Measurements from ENCODE around the gene SVIL. TPM values are rescaled to one million over a fixed set of nuclear protein-coding genes. Genes with fewer than 3 reads are reported as not detected.
A peak's percentile ranks its signal among the peaks of the same experiment; 100 is the strongest.
"Not testable (repeated sequence)": the region's sequence is repeated elsewhere in the genome, so short reads cannot be mapped to it uniquely, and the experiment has no call there.

SVIL gene
- total RNA-seq, 2 experiments from 2014 or later, result 12.5 to 17.0 TPM

GRCh38 chr10:29488471-29488870, 146.3 kb downstream of the SVIL start:
- CTCF ChIA-PET, result interaction anchor here (0.6 to 2.7 kb wide), 2 partner anchors 25 to 516 kb away, joined by 4 to 6 read pairs; no protein-coding TSS in a partner anchor
- Mint-ChIP-seq H3K36me3 (ENCODE audit: low read depth) (peaks cover 50% of the 10 kb centered on the region), H3K4me1 (peaks cover 43% of the 10 kb centered on the region), H3K27ac (peak overlapping the region; percentile 25)
- POLR2A ChIA-PET; H3K27me3 Mint-ChIP-seq; H3K4me3 Mint-ChIP-seq; H3K9me3 Mint-ChIP-seq (ENCODE audit: low read depth); intact Hi-C loops (cut with DNase I, micrococcal nuclease); DNase-seq: not testable (repeated sequence)
- peak; percentile 74 for ATAC-seq

GRCh38 chr10:29487884-29488266, 146.9 kb downstream of the SVIL start:
- DNase-seq; intact Hi-C loops (cut with DNase I, micrococcal nuclease); H3K27me3 Mint-ChIP-seq; POLR2A ChIA-PET; H3K4me3 Mint-ChIP-seq; ATAC-seq; H3K9me3 Mint-ChIP-seq (ENCODE audit: low read depth): not testable (repeated sequence)
- peaks cover 48% of the 10 kb centered on the region for H3K36me3 Mint-ChIP-seq (ENCODE audit: low read depth)
- peak overlapping the region; percentile 25 for H3K27ac Mint-ChIP-seq
- CTCF ChIA-PET, result interaction anchor here (0.6 to 2.7 kb wide), 3 partner anchors 9 to 517 kb away, joined by 4 to 10 read pairs (median 6); no protein-coding TSS in a partner anchor
- peaks cover 48% of the 10 kb centered on the region for H3K4me1 Mint-ChIP-seq

- H3K36me3 Mint-ChIP-seq (ENCODE audit: low read depth), result peaks cover 44% of the 10 kb centered on the region
- intact Hi-C loops (cut with DNase I, micrococcal nuclease); DNase-seq; POLR2A ChIA-PET; H3K4me3 Mint-ChIP-seq; H3K27me3 Mint-ChIP-seq; ATAC-seq; H3K9me3 Mint-ChIP-seq (ENCODE audit: low read depth): not testable (repeated sequence)
- peak overlapping the region; percentile 77 for H3K27ac Mint-ChIP-seq
- CTCF ChIA-PET, result interaction anchor here (2.1 to 2.7 kb wide), 2 partner anchors 10 to 27 kb away, joined by 6 to 10 read pairs; no protein-coding TSS in a partner anchor
- peaks cover 54% of the 10 kb centered on the region for H3K4me1 Mint-ChIP-seq
Observed at GRCh38 chr10:29487032-29487883, 147.5 kb downstream of the SVIL start.

DNA sequence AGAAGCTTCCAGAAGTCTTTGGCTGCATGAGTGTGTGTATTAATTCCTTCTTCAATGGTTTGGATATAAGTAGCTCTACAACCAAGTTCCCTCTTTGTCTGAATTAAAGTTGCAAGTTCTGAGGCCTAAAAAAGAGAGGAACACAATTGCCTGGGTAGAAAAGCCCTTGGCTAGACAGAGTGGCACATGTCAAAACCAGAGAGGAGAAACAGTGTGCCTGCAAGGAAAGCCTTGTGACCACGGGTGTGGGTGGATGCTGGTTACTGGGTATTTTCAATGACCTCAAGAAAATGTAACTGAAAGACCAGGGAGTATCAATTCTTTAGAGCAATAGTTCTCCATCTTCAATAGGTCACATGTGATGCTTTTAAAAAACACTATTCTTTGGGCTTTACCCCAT, 148.3 kb downstream of the SVIL start:
- ChIA-PET POLR2A (no interaction called here), CTCF (interaction anchor here (0.7 to 2.7 kb wide), 4 partner anchors 10 to 702 kb away, joined by 3 to 10 read pairs (median 5); no protein-coding TSS in a partner anchor)
- intact Hi-C loops (cut with DNase I, micrococcal nuclease), result no loop called here
- Mint-ChIP-seq H3K9me3 (ENCODE audit: low read depth) (no peaks in the 10 kb centered on the region), H3K27me3 (no peaks in the 10 kb centered on the region), H3K4me1 (peaks cover 54% of the 10 kb centered on the region), H3K4me3 (no peak overlapping the region), H3K36me3 (ENCODE audit: low read depth) (peaks cover 44% of the 10 kb centered on the region), H3K27ac (peak overlapping the region; percentile 77)
- ATAC-seq (no peak), DNase-seq (peak; percentile 62)

- intact Hi-C loops (cut with DNase I, micrococcal nuclease); CTCF ChIA-PET; ATAC-seq; H3K9me3 Mint-ChIP-seq (ENCODE audit: low read depth); H3K27ac Mint-ChIP-seq; POLR2A ChIA-PET; H3K4me3 Mint-ChIP-seq; H3K27me3 Mint-ChIP-seq; DNase-seq: not testable (repeated sequence)
- Mint-ChIP-seq H3K4me1 (peaks cover 54% of the 10 kb centered on the region), H3K36me3 (ENCODE audit: low read depth) (peaks cover 38% of the 10 kb centered on the region)
Observed at GRCh38 chr10:29484677-29485076, 150.1 kb downstream of the SVIL start.

GRCh38 chr10:29482591-29483431, 152.0 kb downstream of the SVIL start:
- peak overlapping the region; percentile 44 for H3K27ac Mint-ChIP-seq
- intact Hi-C loops (cut with DNase I, micrococcal nuclease), result no loop called here
- peaks cover 23% of the 10 kb centered on the region for H3K36me3 Mint-ChIP-seq (ENCODE audit: low read depth)
- no peaks in the 10 kb centered on the region for H3K9me3 Mint-ChIP-seq (ENCODE audit: low read depth)
- H3K27me3 Mint-ChIP-seq, result no peaks in the 10 kb centered on the region
- ChIA-PET CTCF (interaction anchor here (0.6 to 1.5 kb wide), 5 partner anchors 11 to 235 kb away, joined by 3 to 8 read pairs (median 4); no protein-coding TSS in a partner anchor), POLR2A (no interaction called here)
- DNase-seq, result peak; percentile 68
- H3K4me1 Mint-ChIP-seq, result peaks cover 44% of the 10 kb centered on the region
- H3K4me3 Mint-ChIP-seq, result no peak overlapping the region
- ATAC-seq, result peak; percentile 84

DNA sequence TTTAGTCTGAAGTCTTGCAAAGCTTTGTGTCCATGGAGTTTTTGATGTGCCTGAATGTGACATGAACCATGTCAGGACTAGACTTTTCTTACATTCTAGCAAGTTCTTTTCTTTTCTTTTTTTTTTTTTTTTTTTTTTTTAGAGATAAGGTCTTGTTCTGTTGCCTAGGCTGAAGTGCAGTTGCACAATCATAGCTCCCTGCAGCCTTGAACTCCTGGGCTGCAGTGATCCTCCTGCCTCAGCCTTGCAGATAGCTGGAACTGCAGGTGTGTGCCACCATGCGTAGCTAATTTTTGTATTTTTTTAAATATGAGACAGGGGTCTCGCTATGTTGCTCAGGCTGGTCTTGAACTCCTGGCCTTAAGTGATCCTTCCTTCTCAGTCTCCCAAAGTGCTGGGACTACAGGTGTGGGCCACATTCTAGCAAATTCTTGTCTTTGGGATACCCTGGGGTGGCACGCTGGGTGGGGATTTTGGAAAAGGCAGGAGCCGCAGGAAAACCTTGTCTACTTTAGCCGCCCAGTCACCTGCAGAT, 152.8 kb downstream of the SVIL start:
- Mint-ChIP-seq H3K4me1 (peaks cover 35% of the 10 kb centered on the region), H3K4me3 (no peak overlapping the region), H3K9me3 (ENCODE audit: low read depth) (no peaks in the 10 kb centered on the region), H3K27ac (no peak overlapping the region), H3K36me3 (ENCODE audit: low read depth) (peaks cover 16% of the 10 kb centered on the region), H3K27me3 (no peaks in the 10 kb centered on the region)
- intact Hi-C loops (cut with DNase I, micrococcal nuclease), result no loop called here
- DNase-seq (no peak), ATAC-seq (no peak)
- ChIA-PET CTCF (interaction anchor here (1.0 to 1.5 kb wide), 2 partner anchors 12 to 14 kb away, joined by 4 to 8 read pairs; no protein-coding TSS in a partner anchor), POLR2A (no interaction called here)

DNA sequence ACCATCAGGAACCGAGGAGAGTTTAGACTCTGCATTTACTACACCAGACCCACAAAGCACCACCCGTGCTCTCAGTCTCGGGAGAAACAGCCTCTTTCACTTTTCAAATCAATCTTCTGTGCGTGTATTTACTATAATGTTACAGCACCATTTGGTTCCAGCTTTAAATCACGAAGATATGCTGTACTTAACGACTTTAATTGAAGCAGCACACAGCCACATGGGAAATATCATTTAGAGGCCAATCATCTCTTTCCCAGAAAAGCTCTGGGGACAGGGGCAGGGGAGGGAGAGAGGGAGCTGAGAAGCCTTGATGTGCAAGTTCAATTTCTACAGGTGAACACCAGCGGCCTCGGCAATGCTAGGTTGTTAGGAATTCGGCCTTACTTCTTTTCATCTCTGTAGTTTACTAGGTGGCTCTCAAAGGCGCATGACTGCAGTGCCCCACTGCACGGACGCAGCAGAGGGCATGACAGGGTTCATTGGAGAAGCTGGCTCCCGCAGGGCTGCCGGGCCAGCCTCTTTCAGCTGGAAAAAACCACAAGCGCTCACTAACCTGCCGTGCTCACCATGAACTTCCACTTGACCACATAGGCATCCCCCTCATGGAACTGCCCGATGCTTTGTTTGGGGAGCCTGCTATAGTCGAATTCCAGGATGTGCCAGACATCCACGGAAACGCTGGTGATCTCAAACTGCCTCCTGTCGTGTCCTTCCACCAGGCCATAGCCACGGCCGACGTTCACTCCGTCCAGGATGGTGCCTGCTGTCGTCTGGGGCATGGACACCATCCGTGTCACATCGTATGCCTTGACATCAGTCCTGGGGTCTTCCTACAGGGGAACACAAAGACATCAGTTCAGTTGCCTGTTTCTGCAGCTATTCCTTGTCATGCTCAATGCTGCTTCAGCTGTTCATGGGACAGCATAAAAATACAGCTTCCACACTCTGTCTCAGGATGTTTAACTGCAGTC, 154.5 kb downstream of the SVIL start:
- no peaks in the 10 kb centered on the region for H3K9me3 Mint-ChIP-seq (ENCODE audit: low read depth)
- no peak for DNase-seq
- ChIA-PET CTCF (interaction anchor here (0.7 kb wide), 2 partner anchors 16 to 250 kb away, joined by 3 to 4 read pairs; no protein-coding TSS in a partner anchor), POLR2A (no interaction called here)
- no peak overlapping the region for H3K4me3 Mint-ChIP-seq
- H3K27me3 Mint-ChIP-seq, result no peaks in the 10 kb centered on the region
- peaks cover 9% of the 10 kb centered on the region for H3K36me3 Mint-ChIP-seq (ENCODE audit: low read depth)
- intact Hi-C loops (cut with DNase I, micrococcal nuclease), result no loop called here
- peaks cover 21% of the 10 kb centered on the region for H3K4me1 Mint-ChIP-seq
- H3K27ac Mint-ChIP-seq, result no peak overlapping the region
- ATAC-seq, result no peak

DNA sequence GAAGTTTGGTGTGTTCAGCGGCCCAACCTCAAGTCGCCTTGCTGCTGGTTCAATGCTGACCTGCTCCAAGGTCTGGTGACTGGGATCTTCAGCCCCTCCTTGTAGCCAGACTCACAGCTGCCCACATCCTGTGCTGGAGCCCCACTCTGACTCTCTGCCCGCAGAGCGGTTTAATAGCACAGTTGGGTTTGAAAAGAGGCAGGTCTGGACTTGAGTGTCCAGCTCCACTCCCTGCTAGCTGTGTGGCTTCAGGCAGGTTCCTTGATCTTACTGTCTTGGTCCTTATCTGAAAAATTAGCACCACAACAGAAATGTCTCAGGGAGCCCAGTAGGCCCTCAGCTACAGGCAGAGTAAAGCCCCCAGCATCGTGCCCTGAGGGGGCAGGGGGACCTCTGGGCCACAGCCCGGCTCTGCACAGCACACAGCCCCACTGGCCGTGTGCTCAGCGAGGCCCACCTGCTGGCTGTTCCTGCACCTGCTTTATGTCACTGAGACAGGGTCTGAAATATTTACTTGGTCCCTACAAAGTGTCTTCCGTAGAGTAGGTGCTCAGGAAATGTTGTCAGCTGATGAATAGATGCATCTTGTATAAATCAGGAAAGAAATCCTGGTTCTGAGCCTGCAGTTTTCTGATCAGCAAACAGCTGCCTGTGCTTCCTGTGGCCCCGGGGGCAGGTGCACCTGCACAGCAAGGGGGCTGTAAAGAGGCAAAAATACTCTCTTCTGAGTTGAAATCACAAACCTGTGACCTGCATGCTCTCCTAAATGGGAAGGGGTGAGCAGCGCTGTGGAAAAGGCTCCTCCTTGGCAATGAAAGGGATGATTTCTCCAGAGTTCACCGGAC, 155.5 kb downstream of the SVIL start:
- Mint-ChIP-seq H3K36me3 (ENCODE audit: low read depth) (peaks cover 4% of the 10 kb centered on the region), H3K27me3 (no peaks in the 10 kb centered on the region), H3K27ac (no peak overlapping the region), H3K4me1 (peaks cover 16% of the 10 kb centered on the region), H3K9me3 (ENCODE audit: low read depth) (no peaks in the 10 kb centered on the region), H3K4me3 (no peak overlapping the region)
- DNase-seq (no peak), ATAC-seq (no peak)
- ChIA-PET POLR2A (no interaction called here), CTCF (no interaction called here)
- intact Hi-C loops (cut with DNase I, micrococcal nuclease), result no loop called here

Data from activated CD4-positive, alpha-beta T cell treated with anti-CD3 and anti-CD28 coated beads for 36 hours (primary cell).